Measurements from ENCODE around the gene ONECUT3. TPM values are rescaled to one million over a fixed set of nuclear protein-coding genes. Genes with fewer than 3 reads are reported as not detected.

ONECUT3 gene
- total and polyA plus RNA-seq, 4 donors = not detected

DNA sequence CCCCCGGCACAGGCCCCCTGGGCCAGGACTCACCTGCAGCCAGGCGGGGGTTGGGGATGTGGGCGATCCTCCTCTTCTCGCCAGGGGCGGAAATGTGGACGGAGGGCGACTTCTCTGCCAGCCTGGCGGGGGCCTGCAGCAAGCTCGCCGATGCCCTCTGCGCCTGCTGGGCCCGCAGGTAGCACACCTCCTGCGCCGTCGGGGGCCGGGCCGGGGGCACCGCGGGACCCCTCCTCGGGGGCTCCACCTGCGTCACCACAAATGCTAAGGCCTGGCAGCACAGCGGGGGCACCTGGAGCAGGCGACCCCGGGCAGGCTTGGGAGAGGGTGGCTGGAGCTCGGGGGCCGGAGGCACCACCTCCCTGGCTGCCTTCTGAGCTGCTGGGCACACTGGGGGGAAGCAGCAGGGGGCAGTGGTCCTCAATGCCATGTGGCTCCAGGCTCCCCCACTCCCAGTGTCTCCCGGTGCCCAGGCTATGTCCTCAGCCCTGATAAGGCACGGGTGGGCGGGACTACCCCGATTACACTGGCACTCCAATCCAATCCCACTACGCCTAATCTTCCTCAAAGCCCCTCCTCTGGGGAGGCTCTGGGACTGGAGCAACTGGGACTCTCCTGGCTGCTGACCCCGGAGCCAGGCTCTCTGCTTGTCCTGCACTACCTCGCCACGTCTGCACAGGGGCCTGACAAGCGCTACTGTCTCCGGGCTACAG, 70.4 kb downstream of the ONECUT3 start:
- TF ChIP-seq FOXA1 (IDR thresholded peaks at IDR 0.05) (no peak), RXRA (IDR thresholded peaks at IDR 0.05) (no peak), TAF1 (conservative IDR thresholded peaks at IDR 0.05) (no peak), GABPA (IDR thresholded peaks at IDR 0.05 in 1 of 2, conservative IDR thresholded peaks at IDR 0.05 in 1 of 2) (no peak), EGR1 (IDR thresholded peaks at IDR 0.05; ENCODE audit: low read depth in 2 of 2) (no peak), HNF4A (conservative IDR thresholded peaks at IDR 0.05) (no peak), RAD21 (IDR thresholded peaks at IDR 0.05) (no peak), HNF4G (IDR thresholded peaks at IDR 0.05) (no peak), JUND (IDR thresholded peaks at IDR 0.05) (no peak), SP1 (IDR thresholded peaks at IDR 0.05) (no peak), YY1 (IDR thresholded peaks at IDR 0.05) (no peak), FOXA2 (IDR thresholded peaks at IDR 0.05) (no peak)
- TF ChIP-seq, protein P1, sequence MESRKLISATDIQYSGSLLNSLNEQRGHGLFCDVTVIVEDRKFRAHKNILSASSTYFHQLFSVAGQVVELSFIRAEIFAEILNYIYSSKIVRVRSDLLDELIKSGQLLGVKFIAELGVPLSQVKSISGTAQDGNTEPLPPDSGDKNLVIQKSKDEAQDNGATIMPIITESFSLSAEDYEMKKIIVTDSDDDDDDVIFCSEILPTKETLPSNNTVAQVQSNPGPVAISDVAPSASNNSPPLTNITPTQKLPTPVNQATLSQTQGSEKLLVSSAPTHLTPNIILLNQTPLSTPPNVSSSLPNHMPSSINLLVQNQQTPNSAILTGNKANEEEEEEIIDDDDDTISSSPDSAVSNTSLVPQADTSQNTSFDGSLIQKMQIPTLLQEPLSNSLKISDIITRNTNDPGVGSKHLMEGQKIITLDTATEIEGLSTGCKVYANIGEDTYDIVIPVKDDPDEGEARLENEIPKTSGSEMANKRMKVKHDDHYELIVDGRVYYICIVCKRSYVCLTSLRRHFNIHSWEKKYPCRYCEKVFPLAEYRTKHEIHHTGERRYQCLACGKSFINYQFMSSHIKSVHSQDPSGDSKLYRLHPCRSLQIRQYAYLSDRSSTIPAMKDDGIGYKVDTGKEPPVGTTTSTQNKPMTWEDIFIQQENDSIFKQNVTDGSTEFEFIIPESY (IDR thresholded peaks at IDR 0.05) = no peak
- TF ChIP-seq, protein P2, sequence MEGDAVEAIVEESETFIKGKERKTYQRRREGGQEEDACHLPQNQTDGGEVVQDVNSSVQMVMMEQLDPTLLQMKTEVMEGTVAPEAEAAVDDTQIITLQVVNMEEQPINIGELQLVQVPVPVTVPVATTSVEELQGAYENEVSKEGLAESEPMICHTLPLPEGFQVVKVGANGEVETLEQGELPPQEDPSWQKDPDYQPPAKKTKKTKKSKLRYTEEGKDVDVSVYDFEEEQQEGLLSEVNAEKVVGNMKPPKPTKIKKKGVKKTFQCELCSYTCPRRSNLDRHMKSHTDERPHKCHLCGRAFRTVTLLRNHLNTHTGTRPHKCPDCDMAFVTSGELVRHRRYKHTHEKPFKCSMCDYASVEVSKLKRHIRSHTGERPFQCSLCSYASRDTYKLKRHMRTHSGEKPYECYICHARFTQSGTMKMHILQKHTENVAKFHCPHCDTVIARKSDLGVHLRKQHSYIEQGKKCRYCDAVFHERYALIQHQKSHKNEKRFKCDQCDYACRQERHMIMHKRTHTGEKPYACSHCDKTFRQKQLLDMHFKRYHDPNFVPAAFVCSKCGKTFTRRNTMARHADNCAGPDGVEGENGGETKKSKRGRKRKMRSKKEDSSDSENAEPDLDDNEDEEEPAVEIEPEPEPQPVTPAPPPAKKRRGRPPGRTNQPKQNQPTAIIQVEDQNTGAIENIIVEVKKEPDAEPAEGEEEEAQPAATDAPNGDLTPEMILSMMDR (IDR thresholded peaks at IDR 0.05; ENCODE audit: low read depth, low read length, missing input control) = no peak
- TF ChIP-seq, protein P3, sequence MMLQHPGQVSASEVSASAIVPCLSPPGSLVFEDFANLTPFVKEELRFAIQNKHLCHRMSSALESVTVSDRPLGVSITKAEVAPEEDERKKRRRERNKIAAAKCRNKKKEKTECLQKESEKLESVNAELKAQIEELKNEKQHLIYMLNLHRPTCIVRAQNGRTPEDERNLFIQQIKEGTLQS (IDR thresholded peaks at IDR 0.05) = no peak
- TF ChIP-seq, protein P4, sequence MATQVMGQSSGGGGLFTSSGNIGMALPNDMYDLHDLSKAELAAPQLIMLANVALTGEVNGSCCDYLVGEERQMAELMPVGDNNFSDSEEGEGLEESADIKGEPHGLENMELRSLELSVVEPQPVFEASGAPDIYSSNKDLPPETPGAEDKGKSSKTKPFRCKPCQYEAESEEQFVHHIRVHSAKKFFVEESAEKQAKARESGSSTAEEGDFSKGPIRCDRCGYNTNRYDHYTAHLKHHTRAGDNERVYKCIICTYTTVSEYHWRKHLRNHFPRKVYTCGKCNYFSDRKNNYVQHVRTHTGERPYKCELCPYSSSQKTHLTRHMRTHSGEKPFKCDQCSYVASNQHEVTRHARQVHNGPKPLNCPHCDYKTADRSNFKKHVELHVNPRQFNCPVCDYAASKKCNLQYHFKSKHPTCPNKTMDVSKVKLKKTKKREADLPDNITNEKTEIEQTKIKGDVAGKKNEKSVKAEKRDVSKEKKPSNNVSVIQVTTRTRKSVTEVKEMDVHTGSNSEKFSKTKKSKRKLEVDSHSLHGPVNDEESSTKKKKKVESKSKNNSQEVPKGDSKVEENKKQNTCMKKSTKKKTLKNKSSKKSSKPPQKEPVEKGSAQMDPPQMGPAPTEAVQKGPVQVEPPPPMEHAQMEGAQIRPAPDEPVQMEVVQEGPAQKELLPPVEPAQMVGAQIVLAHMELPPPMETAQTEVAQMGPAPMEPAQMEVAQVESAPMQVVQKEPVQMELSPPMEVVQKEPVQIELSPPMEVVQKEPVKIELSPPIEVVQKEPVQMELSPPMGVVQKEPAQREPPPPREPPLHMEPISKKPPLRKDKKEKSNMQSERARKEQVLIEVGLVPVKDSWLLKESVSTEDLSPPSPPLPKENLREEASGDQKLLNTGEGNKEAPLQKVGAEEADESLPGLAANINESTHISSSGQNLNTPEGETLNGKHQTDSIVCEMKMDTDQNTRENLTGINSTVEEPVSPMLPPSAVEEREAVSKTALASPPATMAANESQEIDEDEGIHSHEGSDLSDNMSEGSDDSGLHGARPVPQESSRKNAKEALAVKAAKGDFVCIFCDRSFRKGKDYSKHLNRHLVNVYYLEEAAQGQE (IDR thresholded peaks at IDR 0.05) = no peak
- TF ChIP-seq, protein P5, sequence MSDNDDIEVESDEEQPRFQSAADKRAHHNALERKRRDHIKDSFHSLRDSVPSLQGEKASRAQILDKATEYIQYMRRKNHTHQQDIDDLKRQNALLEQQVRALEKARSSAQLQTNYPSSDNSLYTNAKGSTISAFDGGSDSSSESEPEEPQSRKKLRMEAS (IDR thresholded peaks at IDR 0.05) = no peak
- no peak for DNase-seq (ENCODE audit: low spot score)
- Histone ChIP-seq H3K27me3 (ENCODE audit: control insufficient read depth in 4 of 4, insufficient read depth in 4 of 4, low read length in 3 of 4) (no peaks in the 10 kb centered on the region), H3K36me3 (ENCODE audit: control insufficient read depth in 4 of 4, insufficient read depth in 3 of 4, low read depth in 1 of 4, low read length in 3 of 4) (peaks cover 14 to 33% (median 27%) of the 10 kb centered on the region in 4 donors), H3K4me1 (ENCODE audit: control insufficient read depth in 4 of 4, insufficient read depth in 4 of 4, low read length in 3 of 4) (peaks cover 7 to 24% (median 15%) of the 10 kb centered on the region in 4 donors), H3K27ac (ENCODE audit: low read depth in 1 of 2, low read length in 2 of 2) (no peak overlapping the region), H3K9me3 (ENCODE audit: control insufficient read depth in 4 of 4, low read length in 3 of 4) (no peaks in the 10 kb centered on the region), H3K4me3 (ENCODE audit: low read depth in 1 of 3, low read length in 3 of 3) (no peak overlapping the region), H3K9ac (ENCODE audit: low read depth in 1 of 2, low read length in 2 of 2) (no peak overlapping the region)
- WGBS = 92% methylated on average over 36 of the region's 36 CpGs

All from liver (tissue), 9 donors.